Measurements from ENCODE around the gene INO80D.

- no peak for TF ChIP-seq CTCF (IDR thresholded peaks at IDR 0.05 in 4 of 5, conservative IDR thresholded peaks at IDR 0.05 in 1 of 5)
- TF ChIP-seq POLR2A (IDR thresholded peaks at IDR 0.05) = no peak
Observed at GRCh38 chr2:206075113-206075512, 10.9 kb downstream of the INO80D start.
